Loucy (cell line): Measurements from ENCODE around the gene MCIDAS.

Experiments
- EZH2phosphoT487 ChIP-seq: fragments of 200-600 bp; IDR thresholded peaks from 2 replicates; pipeline ENCODE4 v1.6.1; 2018; ENCODE audit warnings: antibody characterized with exemption, mild to moderate bottlenecking, moderate library complexity, borderline replicate concordance
- TF ChIP-seq, protein P1 (sequence below): fragments of 200-600 bp; sonication (generic); conservative IDR thresholded peaks from 2 replicates; pipeline ENCODE4 v1.5.1; 2014; ENCODE audit warnings: mild to moderate bottlenecking, antibody characterized with exemption, low read length

DNA sequence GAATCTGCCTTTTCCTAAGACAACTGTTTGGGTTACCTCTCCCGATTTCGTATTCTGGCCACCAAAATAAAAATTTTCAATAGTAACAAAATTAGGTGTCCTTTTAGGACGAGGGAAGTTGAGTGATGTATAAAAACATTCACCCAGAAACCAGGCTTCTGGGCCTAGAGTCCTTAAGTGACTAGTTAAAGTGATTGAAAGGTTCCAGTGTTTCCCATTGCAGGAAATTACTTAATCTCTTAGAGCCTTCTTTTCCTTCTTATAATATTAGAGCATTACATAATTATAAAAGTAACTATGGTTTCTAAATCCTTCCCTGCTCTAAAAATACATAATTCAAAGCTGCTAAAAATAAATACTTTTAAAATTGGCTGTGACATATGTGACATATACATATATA, 7.3 kb downstream of the MCIDAS start:
- TF ChIP-seq, protein P1, sequence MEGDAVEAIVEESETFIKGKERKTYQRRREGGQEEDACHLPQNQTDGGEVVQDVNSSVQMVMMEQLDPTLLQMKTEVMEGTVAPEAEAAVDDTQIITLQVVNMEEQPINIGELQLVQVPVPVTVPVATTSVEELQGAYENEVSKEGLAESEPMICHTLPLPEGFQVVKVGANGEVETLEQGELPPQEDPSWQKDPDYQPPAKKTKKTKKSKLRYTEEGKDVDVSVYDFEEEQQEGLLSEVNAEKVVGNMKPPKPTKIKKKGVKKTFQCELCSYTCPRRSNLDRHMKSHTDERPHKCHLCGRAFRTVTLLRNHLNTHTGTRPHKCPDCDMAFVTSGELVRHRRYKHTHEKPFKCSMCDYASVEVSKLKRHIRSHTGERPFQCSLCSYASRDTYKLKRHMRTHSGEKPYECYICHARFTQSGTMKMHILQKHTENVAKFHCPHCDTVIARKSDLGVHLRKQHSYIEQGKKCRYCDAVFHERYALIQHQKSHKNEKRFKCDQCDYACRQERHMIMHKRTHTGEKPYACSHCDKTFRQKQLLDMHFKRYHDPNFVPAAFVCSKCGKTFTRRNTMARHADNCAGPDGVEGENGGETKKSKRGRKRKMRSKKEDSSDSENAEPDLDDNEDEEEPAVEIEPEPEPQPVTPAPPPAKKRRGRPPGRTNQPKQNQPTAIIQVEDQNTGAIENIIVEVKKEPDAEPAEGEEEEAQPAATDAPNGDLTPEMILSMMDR = no peak
- no peak for TF ChIP-seq EZH2phosphoT487
